ENCODE measurements around the gene CBX7.

The CBX7 gene

DNA sequence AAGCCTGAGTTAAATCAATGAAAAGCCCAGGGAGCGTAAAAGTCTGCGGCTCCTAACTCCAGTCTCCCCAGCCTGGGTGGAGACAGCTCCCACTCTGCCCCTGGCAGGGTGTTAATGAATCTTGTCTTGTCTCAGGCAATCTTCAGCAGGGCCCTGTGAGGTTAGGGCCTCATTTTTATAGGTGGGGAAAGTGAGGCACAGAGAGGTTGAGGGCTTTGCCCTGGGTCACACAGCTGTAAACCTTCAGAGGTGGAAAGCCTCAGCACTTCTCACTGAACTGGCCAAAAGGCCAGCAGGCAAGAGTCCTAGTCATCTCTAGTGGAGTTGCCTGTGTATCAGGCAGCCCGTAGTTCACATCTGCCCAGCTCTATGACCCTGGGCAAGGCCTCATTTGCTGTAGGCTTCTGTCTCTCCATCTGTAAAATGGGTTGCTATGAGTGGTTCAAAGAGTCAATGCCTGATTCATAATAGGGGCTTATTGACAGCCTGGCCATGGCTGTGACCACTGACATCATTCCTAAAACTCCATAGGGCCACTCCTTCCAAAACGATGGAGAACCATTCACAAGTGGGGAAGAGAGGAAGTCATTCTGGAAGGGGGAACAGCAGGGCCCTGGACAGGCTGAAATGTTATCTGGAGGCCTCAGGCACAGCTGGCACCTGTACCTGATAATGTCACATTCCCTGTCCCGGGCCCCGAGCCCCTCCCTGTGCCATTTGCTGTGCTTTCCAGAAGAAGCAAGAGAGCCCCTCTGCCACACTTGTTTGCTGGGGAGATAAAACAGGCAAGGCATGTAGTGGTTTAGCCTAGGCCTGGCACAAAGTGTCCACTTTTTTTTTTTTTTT, 6.0 kb downstream of the CBX7 start:
- no peak for DNase-seq

- DNase-seq, result peak; percentile 60
Observed at GRCh38 chr22:39144101-39144767, 8.2 kb downstream of the CBX7 start.

DNA sequence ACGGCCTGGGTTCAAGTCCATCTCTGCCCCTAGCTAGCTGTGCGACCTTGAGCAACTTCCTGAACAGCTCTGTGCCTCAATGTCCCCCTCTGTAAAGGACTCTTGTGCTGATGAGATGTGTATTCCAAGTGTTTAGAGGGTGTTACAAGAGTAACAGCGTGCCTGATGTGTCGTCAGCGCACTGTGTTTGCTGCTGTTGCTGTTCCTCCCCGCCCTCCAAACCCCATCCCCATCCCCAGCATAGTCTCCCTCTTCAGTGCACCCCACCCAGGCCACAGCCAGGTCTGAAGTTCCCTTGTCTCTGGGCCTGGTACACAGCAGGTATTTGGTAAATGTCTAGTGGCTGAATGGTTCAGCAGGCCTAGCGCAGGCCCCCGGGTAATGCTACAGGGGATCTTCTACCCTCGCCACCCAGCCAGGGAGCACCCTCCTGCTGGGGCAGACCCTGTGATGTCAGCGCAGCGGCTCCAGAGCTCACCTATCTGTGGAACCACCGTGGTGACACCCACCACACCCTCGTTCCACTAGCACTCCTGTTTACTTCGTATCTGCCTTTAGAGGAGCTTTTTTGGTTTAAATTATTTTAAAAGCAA, 10.3 kb downstream of the CBX7 start:
- no peak for DNase-seq

GRCh38 chr22:39139933-39140332, 12.5 kb downstream of the CBX7 start:
- no peak for DNase-seq

DNA sequence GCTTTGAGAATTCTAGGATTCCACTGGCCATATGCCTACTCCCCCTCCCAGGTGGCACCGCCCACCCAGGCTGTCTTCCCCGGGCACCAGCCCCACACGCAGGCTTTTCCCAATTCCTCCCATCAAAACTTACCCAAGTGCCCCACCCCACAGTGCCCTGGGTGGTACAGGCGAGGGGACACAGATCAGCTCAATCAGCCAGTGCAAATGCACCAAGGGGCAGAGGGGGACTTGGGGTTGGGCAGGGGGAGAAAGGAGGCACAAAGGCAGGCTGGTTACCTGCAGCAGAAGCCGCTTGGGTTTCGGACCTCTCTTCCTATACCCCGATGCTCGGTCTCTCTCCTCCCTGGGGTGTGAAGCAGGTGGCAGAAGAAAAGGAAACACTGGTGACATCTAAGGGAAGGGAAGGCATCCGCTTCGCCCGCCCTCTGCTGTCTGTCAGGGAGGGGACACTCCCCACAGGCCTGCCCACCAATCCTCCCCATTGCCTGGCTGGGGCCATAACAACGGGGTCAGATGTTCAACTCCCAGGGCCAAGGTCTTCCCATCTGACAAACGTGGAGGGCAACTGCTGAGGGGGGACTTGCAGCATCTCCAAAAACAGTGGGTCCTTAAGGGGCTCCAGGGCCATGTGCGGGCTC, 14.0 kb downstream of the CBX7 start:
- DNase-seq, result no peak

GRCh38 chr22:39136317-39136716, 16.2 kb downstream of the CBX7 start:
- DNase-seq, result no peak

DNA sequence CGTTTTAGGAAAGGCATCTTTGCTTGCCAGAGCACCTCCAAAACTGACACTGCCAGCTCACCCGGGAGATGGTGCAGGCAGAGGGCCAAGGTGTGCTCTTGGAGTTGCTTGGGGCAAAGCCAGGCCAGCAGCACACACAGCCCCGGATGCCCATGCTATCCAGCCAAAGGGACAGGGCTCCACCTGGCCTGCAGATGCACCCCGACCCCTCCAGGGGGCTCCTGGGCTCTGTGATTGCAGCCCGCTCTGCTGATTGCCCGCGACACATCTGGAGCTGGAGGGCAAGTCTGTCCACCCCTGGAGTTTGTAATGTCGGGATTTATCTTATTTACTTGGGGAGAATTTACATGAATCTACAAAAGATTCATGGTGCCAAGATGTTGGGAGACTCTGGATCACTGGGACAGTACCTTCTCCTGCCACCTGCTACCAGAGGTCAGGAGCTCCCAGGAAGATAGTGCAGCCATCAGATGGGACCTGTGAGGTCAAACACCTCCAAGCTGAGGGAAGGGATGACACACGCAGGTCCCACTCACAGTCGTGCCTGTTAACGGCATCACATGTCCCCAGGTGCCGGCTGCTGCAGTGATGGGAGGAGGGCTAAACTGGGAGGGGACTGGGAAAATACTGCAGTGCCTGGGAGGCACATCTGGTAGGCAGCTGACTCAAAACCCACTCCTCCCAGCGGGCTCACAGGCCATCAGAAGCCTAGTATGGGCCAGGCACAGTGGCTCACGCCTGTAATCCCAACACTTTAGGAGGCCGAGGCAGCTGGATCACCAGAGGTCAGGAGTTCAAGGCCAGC, 17.2 kb downstream of the CBX7 start:
- DNase-seq, result peak; percentile 67

- DNase-seq, result no peak
Observed at GRCh38 chr22:39134366-39135091, 18.0 kb downstream of the CBX7 start.

- DNase-seq, result no peak
Observed at GRCh38 chr22:39133871-39134270, 18.6 kb downstream of the CBX7 start.

GRCh38 chr22:39132871-39133524, 19.5 kb downstream of the CBX7 start:
- no peak for DNase-seq

GRCh38 chr22:39132281-39132680, 20.2 kb downstream of the CBX7 start:
- DNase-seq, result no peak

DNA sequence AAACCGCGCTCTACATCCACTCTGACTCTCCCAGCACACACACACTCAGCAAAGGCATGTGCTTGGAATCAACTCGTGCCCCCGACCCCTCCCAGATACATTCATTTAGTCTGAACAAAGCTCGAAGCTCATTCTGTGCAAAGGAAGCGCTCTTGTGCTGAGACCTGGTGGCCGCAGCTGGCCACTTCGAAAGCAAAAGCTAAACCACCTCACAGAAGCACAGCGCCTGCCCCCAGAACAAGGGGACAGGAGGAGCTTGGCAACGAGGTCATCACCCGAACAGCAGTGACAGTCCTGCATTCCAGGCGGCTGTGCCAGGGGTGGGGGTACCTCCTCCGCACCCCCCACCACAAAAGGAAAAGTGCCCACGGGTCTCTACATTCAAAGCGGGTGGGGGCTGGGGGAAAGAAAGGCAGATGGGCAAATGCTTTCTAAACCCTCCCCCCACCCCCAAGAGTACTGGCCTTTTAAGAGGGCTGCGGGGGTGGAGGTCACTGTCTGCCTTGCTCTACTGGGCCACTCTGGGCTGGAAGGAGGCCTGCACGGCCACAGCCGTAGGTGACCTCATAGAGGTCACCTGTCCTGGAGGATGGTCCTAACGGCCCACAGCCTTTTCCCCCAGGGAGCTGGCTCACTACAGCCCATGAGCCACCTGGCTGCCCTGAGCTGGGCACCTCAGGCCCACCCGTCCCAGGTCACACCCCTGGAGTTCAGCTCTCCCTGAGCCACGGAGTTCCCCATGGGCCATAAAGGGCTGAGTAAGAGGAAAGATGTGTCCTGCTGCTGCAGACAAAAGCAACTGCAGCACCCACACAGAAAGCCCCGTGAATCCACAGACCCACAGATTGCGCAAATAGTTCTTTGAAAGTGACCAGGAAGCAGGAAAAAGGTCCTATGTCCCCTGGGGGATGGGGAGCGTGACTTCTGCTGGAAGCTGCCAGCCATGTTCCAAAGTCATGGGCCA, 21.3 kb downstream of the CBX7 start:
- no peak for DNase-seq

DNA sequence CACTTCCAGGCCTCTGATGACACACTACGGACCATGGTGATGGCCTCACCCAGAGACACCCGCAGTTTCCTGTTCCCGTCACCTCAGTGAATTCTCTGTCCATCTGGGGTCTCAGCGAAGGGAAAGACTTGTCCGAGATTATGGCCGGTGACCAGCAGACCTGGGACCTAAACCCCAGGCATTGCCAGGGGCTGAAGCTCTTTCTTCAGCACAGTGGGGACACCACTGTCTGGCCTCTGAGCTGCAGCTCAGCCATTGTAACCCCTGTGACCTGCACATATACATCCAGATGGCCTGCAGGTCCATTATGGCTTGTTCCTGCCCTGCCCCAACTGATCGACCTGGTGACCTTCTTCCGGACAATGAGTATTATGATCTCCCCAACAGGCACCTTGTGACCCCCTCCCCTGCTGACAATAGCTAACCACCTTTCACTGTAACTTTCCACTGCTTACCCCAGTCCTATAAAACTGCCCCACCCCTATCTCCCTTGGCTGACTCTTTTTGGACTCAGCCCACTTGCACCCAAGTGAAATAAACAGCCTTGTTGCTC, 22.3 kb downstream of the CBX7 start:
- DNase-seq, result no peak

- DNase-seq, result no peak
Observed at GRCh38 chr22:39129746-39130145, 22.7 kb downstream of the CBX7 start.

DNA sequence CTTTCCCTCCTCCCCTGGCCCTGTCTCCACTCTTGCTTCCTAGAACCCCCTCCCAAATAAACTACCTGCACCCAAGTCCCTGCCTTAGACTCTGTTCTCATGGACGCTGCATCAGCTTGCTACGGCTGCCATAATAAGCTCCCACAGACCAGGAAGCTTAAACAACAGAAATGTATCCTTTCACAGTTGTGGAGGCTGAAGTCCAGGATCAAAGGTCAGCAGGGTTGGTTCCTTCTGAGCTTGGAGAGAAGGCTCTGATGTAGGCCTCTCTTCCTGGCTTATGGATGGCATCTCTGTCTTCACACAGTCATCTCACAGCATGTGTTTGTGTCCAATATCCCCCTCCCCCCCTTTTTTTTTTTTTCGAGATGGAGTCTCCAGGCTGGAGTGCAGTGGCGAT, 23.4 kb downstream of the CBX7 start:
- DNase-seq, result no peak

DNA sequence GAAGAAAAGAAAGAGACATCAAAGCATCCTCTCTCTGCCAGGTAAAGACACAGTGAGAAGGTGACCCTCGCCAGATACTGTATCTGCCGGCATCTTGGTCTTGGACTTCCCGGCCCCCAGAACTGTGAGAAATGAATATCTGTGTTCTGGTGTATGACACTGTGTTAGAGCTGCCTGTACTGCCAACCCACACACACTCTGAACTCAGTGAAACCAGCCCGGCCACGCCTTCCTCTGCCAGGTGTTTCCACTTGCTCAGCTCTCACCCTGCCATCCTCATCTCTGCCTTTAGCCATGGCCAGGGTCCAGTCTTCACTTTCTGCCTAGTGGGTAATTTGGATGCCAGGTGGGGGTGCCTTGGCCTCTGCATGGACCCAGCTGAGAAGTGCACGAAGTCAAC, 24.0 kb downstream of the CBX7 start:
- no peak for DNase-seq

DNA sequence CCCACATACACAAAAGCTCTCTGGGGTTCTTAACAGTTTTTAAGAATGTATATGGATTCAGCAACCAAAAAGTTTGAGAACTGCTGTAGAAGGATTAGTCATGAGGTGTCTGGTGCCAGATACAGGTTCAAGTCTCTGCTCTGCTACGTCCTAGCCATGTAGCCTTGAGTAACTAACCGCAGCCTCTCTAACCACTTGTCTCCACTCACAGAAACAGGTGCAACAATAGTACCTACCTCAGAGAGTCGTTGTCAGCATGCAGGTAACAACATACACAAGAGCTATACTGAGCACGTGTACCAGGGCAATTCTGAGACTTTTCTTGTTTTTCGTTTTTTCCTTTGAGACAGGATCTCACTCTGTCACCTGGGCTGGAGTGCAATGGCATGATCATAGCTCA, 26.9 kb downstream of the CBX7 start:
- no peak for DNase-seq

- DNase-seq, result no peak
Observed at GRCh38 chr22:39123751-39124581, 28.5 kb downstream of the CBX7 start.
